ENCODE data around the gene ERVK3-1. TPM values are rescaled to one million over a fixed set of nuclear protein-coding genes. Genes with fewer than 3 reads are reported as not detected.
A peak's percentile ranks its signal among the peaks of the same experiment; 100 is the strongest.

ERVK3-1 gene
- total and polyA plus RNA-seq, 2 of the 13 experiments (the other 11 are each of a cell fraction or from before 2014, with no cell fraction given), result 28.5 to 38.7 TPM

DNA sequence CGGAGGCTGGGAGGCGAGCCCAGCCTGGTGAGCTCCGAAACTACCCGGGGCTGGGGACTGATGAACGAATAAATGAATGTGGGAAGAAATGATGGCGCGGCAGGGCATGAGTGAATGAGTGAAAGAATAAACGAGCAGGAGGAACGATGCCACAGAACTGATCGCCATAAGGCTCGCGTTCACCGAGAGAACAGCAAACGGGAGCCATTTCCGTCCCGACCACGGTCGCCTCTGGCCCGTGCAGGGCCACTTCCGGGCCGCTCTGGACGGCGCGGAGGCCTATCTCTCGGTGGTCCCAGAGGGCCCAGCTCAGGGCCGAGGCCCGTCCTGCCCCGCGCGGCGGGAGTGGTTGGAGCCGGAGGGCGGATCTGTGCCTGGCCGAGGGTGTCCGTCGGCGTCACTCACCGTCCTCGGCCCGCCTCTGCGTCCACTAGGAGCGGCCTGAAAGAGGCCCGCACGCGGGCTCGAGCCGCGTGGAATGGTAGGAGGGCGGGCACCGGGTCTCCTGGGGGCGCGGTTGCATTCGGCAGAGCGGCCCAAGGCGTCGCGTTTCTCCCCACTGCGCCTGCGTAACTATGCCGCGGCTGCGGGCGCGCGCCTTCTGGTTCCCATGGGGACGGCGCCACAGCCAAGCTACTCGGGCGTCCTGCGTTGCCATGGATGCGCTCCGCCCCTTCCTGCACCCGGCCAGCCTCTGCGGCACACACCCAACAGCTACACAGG, 57.3 kb downstream of the ERVK3-1 start, which contains the start of gene ZNF497 (continued):
- TF ChIP-seq ZNF777 (CRISPR knock-in tag; IDR thresholded peaks at IDR 0.05) (peak; percentile 71; the same call in 1 of the 2 replicates), RFXAP (CRISPR knock-in tag; IDR thresholded peaks at IDR 0.05; ENCODE audit: borderline replicate concordance) (0 out of 2 replicates have a peak, but pooled peaks have one; percentile 55), MAZ (IDR thresholded peaks at IDR 0.05; ENCODE audit: borderline replicate concordance, low read depth, low read length) (no peak; the same call in 1 of the 2 replicates), MAZ (CRISPR knock-in tag; IDR thresholded peaks at IDR 0.05; ENCODE audit: low read depth) (no peak; the same call in 1 of the 2 replicates), IKZF1 (IDR thresholded peaks at IDR 0.05) (no peak), POGK (CRISPR knock-in tag; conservative IDR thresholded peaks at IDR 0.05) (peak; percentile 69), ZNF558 (CRISPR knock-in tag; IDR thresholded peaks at IDR 0.05; ENCODE audit: borderline replicate concordance) (peak; percentile 63), NONO (IDR thresholded peaks at IDR 0.05) (no peak), NONO (CRISPR knock-in tag; conservative IDR thresholded peaks at IDR 0.05) (peak; percentile 90), STAT5B (CRISPR knock-in tag; IDR thresholded peaks at IDR 0.05) (0 out of 2 replicates have a peak, but pooled peaks have one; percentile 19), JDP2 (CRISPR knock-in tag; IDR thresholded peaks at IDR 0.05; ENCODE audit: borderline replicate concordance) (no peak; the same call in 1 of the 2 replicates), NFRKB (IDR thresholded peaks at IDR 0.05) (no peak), MZF1 (CRISPR knock-in tag; IDR thresholded peaks at IDR 0.05; ENCODE audit: borderline replicate concordance) (no peak), PRDM10 (CRISPR knock-in tag; IDR thresholded peaks at IDR 0.05; ENCODE audit: low read depth) (peak; percentile 76; the same call in 1 of the 2 replicates), HINFP (CRISPR knock-in tag; IDR thresholded peaks at IDR 0.05; ENCODE audit: low read depth) (peak; percentile 66; the same call in 1 of the 2 replicates), HDAC2 (CRISPR knock-in tag; IDR thresholded peaks at IDR 0.05) (peak; percentile 82), HOXA3 (CRISPR knock-in tag; IDR thresholded peaks at IDR 0.05) (peak; percentile 83), ZSCAN31 (CRISPR knock-in tag; IDR thresholded peaks at IDR 0.05; ENCODE audit: low read depth) (0 out of 2 replicates have a peak, but pooled peaks have one; percentile 78), NFE2L1 (CRISPR knock-in tag; IDR thresholded peaks at IDR 0.05; ENCODE audit: borderline replicate concordance) (no peak), ELF3 (CRISPR knock-in tag; IDR thresholded peaks at IDR 0.05) (peak; percentile 76), ZNF264 (CRISPR knock-in tag; IDR thresholded peaks at IDR 0.05) (peak; percentile 74; the same call in 1 of the 2 replicates), DPF2 (CRISPR knock-in tag; IDR thresholded peaks at IDR 0.05; ENCODE audit: borderline replicate concordance, low read depth) (no peak)
- TF ChIP-seq, protein P1, sequence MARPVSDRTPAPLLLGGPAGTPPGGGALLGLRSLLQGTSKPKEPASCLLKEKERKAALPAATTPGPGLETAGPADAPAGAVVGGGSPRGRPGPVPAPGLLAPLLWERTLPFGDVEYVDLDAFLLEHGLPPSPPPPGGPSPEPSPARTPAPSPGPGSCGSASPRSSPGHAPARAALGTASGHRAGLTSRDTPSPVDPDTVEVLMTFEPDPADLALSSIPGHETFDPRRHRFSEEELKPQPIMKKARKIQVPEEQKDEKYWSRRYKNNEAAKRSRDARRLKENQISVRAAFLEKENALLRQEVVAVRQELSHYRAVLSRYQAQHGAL (CRISPR knock-in tag; IDR thresholded peaks at IDR 0.05; ENCODE audit: not compliant biosample characterization), result peak; percentile 73
